GM21447 (cell line): ENCODE results near the gene MMP20.

Source experiments
- ATAC-seq: cut with Tn5 transposase; IDR thresholded peaks from one replicate; pipeline ENCODE4 v1.9.1; 2021; ENCODE audit not compliant: unreplicated experiment

Gene MMP20

GRCh38 chr11:102596578-102596977 is 28.6 kb downstream of the MMP20 start:
- ATAC-seq: no peak

GRCh38 chr11:102592634-102593581 is 32.2 kb downstream of the MMP20 start:
- ATAC-seq: no peak

- no peak for ATAC-seq
Observed at GRCh38 chr11:102592131-102592530, 33.0 kb downstream of the MMP20 start.

GRCh38 chr11:102591160-102591718 is 33.9 kb downstream of the MMP20 start:
- ATAC-seq: no peak

- ATAC-seq: no peak
Observed at GRCh38 chr11:102590276-102591049, 34.7 kb downstream of the MMP20 start.

GRCh38 chr11:102589047-102589459 is 36.1 kb downstream of the MMP20 start:
- peak; percentile 74 for ATAC-seq

- no peak for ATAC-seq
Observed at GRCh38 chr11:102587722-102588121, 37.4 kb downstream of the MMP20 start.

- ATAC-seq: no peak
Observed at GRCh38 chr11:102583141-102583873, 41.8 kb downstream of the MMP20 start.

GRCh38 chr11:102582140-102582539 is 43.0 kb downstream of the MMP20 start:
- no peak for ATAC-seq

GRCh38 chr11:102581066-102581465 is 44.1 kb downstream of the MMP20 start:
- no peak for ATAC-seq

GRCh38 chr11:102580185-102580951 is 44.8 kb downstream of the MMP20 start:
- ATAC-seq: peak; percentile 53

GRCh38 chr11:102577723-102578122 is 47.4 kb downstream of the MMP20 start:
- no peak for ATAC-seq

GRCh38 chr11:102577182-102577581 is 48.0 kb downstream of the MMP20 start:
- ATAC-seq: peak; percentile 47

GRCh38 chr11:102576350-102576749 is 48.8 kb downstream of the MMP20 start:
- ATAC-seq: no peak

GRCh38 chr11:102575012-102575411 is 50.1 kb downstream of the MMP20 start:
- ATAC-seq: no peak

- ATAC-seq: no peak
Observed at GRCh38 chr11:102573851-102574250, 51.3 kb downstream of the MMP20 start.

- no peak for ATAC-seq
Observed at GRCh38 chr11:102572554-102573220, 52.4 kb downstream of the MMP20 start.

- no peak for ATAC-seq
Observed at GRCh38 chr11:102568851-102569250, 56.3 kb downstream of the MMP20 start.

- ATAC-seq: no peak
Observed at GRCh38 chr11:102566112-102566511, 59.0 kb downstream of the MMP20 start.

GRCh38 chr11:102564110-102564509 is 61.0 kb downstream of the MMP20 start:
- peak; percentile 58 for ATAC-seq
